GM18499 (cell line): ENCODE measurements around the gene OSBPL2.

Experiments
- ATAC-seq: cut with Tn5 transposase; IDR thresholded peaks from one replicate; pipeline ENCODE4 v1.9.1; 2021; ENCODE audit warnings: moderate number of reproducible peaks; ENCODE audit not compliant: insufficient read depth, unreplicated experiment

The OSBPL2 gene

GRCh38 chr20:62232770-62233645 lies 5.3 kb upstream of the OSBPL2 start:
- ATAC-seq, result no peak

- no peak for ATAC-seq
These were observed 4.6 kb upstream of the OSBPL2 start for GRCh38 chr20:62233684-62234083.

GRCh38 chr20:62234339-62234738 lies 4.0 kb upstream of the OSBPL2 start:
- ATAC-seq, result no peak

- no peak for ATAC-seq
These were observed 3.1 kb upstream of the OSBPL2 start for GRCh38 chr20:62235001-62235776.

GRCh38 chr20:62235777-62236157 lies 2.6 kb upstream of the OSBPL2 start:
- ATAC-seq, result no peak

GRCh38 chr20:62236200-62236599 lies 2.1 kb upstream of the OSBPL2 start:
- ATAC-seq, result no peak

GRCh38 chr20:62236766-62237513 lies 1.4 kb upstream of the OSBPL2 start:
- ATAC-seq, result no peak

GRCh38 chr20:62237514-62237800 lies 864 bp upstream of the OSBPL2 start:
- no peak for ATAC-seq

- ATAC-seq, result no peak
These were observed 402 bp downstream of the OSBPL2 start for GRCh38 chr20:62238569-62239277.

- no peak for ATAC-seq
These were observed 1.1 kb downstream of the OSBPL2 start for GRCh38 chr20:62239278-62239879.

GRCh38 chr20:62240020-62240685 lies 1.8 kb downstream of the OSBPL2 start:
- no peak for ATAC-seq

- no peak for ATAC-seq
These were observed 3.2 kb downstream of the OSBPL2 start for GRCh38 chr20:62241506-62241905.

GRCh38 chr20:62242176-62242575 lies 3.9 kb downstream of the OSBPL2 start:
- no peak for ATAC-seq

- no peak for ATAC-seq
These were observed 4.8 kb downstream of the OSBPL2 start for GRCh38 chr20:62243106-62243505.

GRCh38 chr20:62243906-62244515 lies 5.7 kb downstream of the OSBPL2 start:
- ATAC-seq, result no peak

- ATAC-seq, result no peak
These were observed 6.4 kb downstream of the OSBPL2 start for GRCh38 chr20:62244644-62245108.

- ATAC-seq, result no peak
These were observed 7.6 kb downstream of the OSBPL2 start for GRCh38 chr20:62245911-62246280.

- ATAC-seq, result no peak
These were observed 8.1 kb downstream of the OSBPL2 start for GRCh38 chr20:62246431-62246830.
